ENCODE measurements around the gene GALT.

DNA sequence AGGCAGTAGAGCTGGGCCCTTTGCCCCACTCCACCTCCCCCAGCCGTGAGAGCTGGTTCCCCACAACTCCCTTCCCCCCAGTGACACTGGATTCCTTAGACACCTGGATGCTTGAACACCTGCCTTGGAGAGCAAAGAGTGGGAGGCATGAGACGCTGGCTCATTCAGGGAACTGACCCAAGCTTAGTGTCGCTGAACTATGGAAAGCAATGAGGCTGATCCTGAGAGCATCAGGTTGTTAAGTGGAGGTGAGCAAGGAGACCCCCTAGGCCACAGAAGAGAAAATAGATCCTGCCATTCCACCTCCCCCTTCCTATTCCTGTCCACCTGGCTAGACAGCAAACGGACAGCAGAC is 42.6 kb downstream of the GALT start:
- no peak for TF ChIP-seq POLR2AphosphoS5 (IDR thresholded peaks at IDR 0.05; ENCODE audit: low read depth, low read length)
- TF ChIP-seq TAF1 (IDR thresholded peaks at IDR 0.05; ENCODE audit: borderline replicate concordance, insufficient read depth, low read length): no peak
- TF ChIP-seq, protein P1, sequence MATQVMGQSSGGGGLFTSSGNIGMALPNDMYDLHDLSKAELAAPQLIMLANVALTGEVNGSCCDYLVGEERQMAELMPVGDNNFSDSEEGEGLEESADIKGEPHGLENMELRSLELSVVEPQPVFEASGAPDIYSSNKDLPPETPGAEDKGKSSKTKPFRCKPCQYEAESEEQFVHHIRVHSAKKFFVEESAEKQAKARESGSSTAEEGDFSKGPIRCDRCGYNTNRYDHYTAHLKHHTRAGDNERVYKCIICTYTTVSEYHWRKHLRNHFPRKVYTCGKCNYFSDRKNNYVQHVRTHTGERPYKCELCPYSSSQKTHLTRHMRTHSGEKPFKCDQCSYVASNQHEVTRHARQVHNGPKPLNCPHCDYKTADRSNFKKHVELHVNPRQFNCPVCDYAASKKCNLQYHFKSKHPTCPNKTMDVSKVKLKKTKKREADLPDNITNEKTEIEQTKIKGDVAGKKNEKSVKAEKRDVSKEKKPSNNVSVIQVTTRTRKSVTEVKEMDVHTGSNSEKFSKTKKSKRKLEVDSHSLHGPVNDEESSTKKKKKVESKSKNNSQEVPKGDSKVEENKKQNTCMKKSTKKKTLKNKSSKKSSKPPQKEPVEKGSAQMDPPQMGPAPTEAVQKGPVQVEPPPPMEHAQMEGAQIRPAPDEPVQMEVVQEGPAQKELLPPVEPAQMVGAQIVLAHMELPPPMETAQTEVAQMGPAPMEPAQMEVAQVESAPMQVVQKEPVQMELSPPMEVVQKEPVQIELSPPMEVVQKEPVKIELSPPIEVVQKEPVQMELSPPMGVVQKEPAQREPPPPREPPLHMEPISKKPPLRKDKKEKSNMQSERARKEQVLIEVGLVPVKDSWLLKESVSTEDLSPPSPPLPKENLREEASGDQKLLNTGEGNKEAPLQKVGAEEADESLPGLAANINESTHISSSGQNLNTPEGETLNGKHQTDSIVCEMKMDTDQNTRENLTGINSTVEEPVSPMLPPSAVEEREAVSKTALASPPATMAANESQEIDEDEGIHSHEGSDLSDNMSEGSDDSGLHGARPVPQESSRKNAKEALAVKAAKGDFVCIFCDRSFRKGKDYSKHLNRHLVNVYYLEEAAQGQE (IDR thresholded peaks at IDR 0.05; ENCODE audit: insufficient read depth in 1 of 2, low read depth in 2 of 2, low read length in 2 of 2): no peak
- no peak for TF ChIP-seq FOXP2 (optimal IDR thresholded peaks at IDR 0.05; ENCODE audit: borderline replicate concordance, extremely low read depth, extremely low read length, insufficient read depth)

Data from PFSK-1 (cell line).